SK-N-SH (cell line): Measurements from ENCODE around the gene TBX6. TPM values are rescaled to one million over a fixed set of nuclear protein-coding genes. Genes with fewer than 3 reads are reported as not detected.

Source experiments
- CTCF ChIA-PET: fragments of 300-600, 350-600 bp; formaldehyde crosslinking; extraction: SDS; loops from one replicate; lab custom pipeline; 2021; lab: Yijun Ruan, JAX
- POLR2A ChIA-PET: fragments of 350-600 bp; sonication (Branson Sonifier 250); formaldehyde crosslinking; extraction: SDS; loops from one replicate; lab custom pipeline; 2020; ENCODE audit warnings: antibody characterized with exemption, inconsistent platforms; lab: Yijun Ruan, JAX
- DNase-seq: peaks from one replicate; pipeline ENCODE4 v3.0.0; 2012
- H2AFZ ChIP-seq: fragments of 200-600 bp; sonication (generic); 2 replicates; pipeline ENCODE4 v1.8.1; 2016; ENCODE audit warnings: antibody characterized with exemption, mild to moderate bottlenecking, low read depth
- H3F3A ChIP-seq: fragments of 200-600 bp; sonication (generic); replicated peaks from 2 replicates; pipeline ENCODE3; 2016; ENCODE audit warnings: antibody characterized with exemption, mild to moderate bottlenecking; ENCODE audit not compliant: insufficient read depth
- H3K27ac ChIP-seq, 2 experiments: fragments of 200-500 bp in 1 of 2; fragments of 200-600 bp in 1 of 2; sonication (Bioruptor generic) in 1 of 2; sonication (generic), shearing (Covaris generic) in 1 of 2; 2 replicates each; pipeline versions ENCODE4 v1.5.1 to v1.6.1; 2014 to 2016; ENCODE audit warnings: low read depth in 2 of 2, inconsistent platforms in 1 of 2, low read length in 1 of 2, mild to moderate bottlenecking in 1 of 2, mixed read lengths in 1 of 2
- H3K27me3 ChIP-seq: fragments of 200-600 bp; sonication (generic), shearing (Covaris generic); 2 replicates; pipeline ENCODE4 v1.6.1; 2016; ENCODE audit warnings: mixed run types; ENCODE audit not compliant: insufficient read depth
- H3K36me3 ChIP-seq, 2 experiments: fragments of 200-500 bp in 1 of 2; fragments of 200-600 bp in 1 of 2; sonication (Bioruptor generic) in 1 of 2; sonication (generic) in 1 of 2; replicated peaks in 1 of 2; 2 replicates each; pipeline versions ENCODE3 to v1.5.1; 2014 to 2016; ENCODE audit warnings: low read length in 1 of 2, mild to moderate bottlenecking in 1 of 2; ENCODE audit not compliant: insufficient read depth in 2 of 2, control insufficient read depth in 1 of 2
- H3K4me1 ChIP-seq, 2 experiments: fragments of 200-500 bp in 1 of 2; fragments of 200-600 bp in 1 of 2; sonication (Bioruptor generic) in 1 of 2; sonication (generic), shearing (Covaris generic) in 1 of 2; 2 replicates each; pipeline versions ENCODE4 v1.5.1 to v1.6.1; 2014 to 2016; ENCODE audit warnings: low read depth in 1 of 2, low read length in 1 of 2, mixed run types in 1 of 2; ENCODE audit not compliant: insufficient read depth in 2 of 2, control insufficient read depth in 1 of 2
- H3K4me2 ChIP-seq: fragments of 200-600 bp; sonication (generic), shearing (Covaris generic); 2 replicates; pipeline ENCODE4 v1.6.1; 2017; ENCODE audit warnings: mixed run types
- H3K4me3 ChIP-seq, 2 experiments: fragments of 200-500 bp in 1 of 2; fragments of 200-600 bp in 1 of 2; sonication (Bioruptor generic) in 1 of 2; sonication (generic), shearing (Covaris generic) in 1 of 2; 2 replicates each; pipeline versions ENCODE4 v1.5.1 to v1.8.1; 2014 to 2016; ENCODE audit warnings: low read depth in 2 of 2, inconsistent platforms in 1 of 2, low read length in 1 of 2, mild to moderate bottlenecking in 1 of 2, mixed read lengths in 1 of 2, moderate library complexity in 1 of 2
- H3K79me2 ChIP-seq: fragments of 200-600 bp; sonication (generic); 2 replicates; pipeline ENCODE4 v1.8.1; 2017; ENCODE audit warnings: mild to moderate bottlenecking; ENCODE audit not compliant: insufficient read depth
- H3K9ac ChIP-seq: fragments of 200-600 bp; sonication (generic); 2 replicates; pipeline ENCODE4 v1.6.1; 2017; ENCODE audit warnings: mixed run types
- H3K9me2 ChIP-seq: fragments of 200-600 bp; sonication (generic); 2 replicates; pipeline ENCODE4 v1.6.1; 2017; ENCODE audit warnings: mixed run types
- H3K9me3 ChIP-seq: fragments of 200-600 bp; sonication (generic); 2 replicates; pipeline ENCODE4 v1.6.1; 2017; ENCODE audit warnings: mixed run types, mild to moderate bottlenecking, moderate library complexity
- H4K20me1 ChIP-seq: fragments of 200-600 bp; sonication (generic); 2 replicates; pipeline ENCODE4 v1.6.1; 2017; ENCODE audit warnings: mild to moderate bottlenecking, mixed run types; ENCODE audit not compliant: insufficient read depth
- EP300 ChIP-seq, 2 experiments: IDR thresholded peaks; 2 replicates each; pipeline versions ENCODE4 v1.4.0 to v1.6.1; 2012; ENCODE audit warnings: borderline replicate concordance in 1 of 2, low read depth in 1 of 2, low read length in 1 of 2
- EZH2phosphoT487 ChIP-seq: fragments of 200-600 bp; sonication (generic); IDR thresholded peaks from 2 replicates; pipeline ENCODE4 v1.6.1; 2017; ENCODE audit warnings: low read depth, mixed run types, mild to moderate bottlenecking, antibody characterized with exemption, moderate library complexity, borderline replicate concordance
- MXI1 ChIP-seq: IDR thresholded peaks from 2 replicates; pipeline ENCODE4 v1.6.1; 2012; ENCODE audit warnings: mild to moderate bottlenecking, low read depth, low read length, improper control_type of control experiment
- NRF1 ChIP-seq: IDR thresholded peaks from 2 replicates; pipeline ENCODE4 v1.6.1; 2012; ENCODE audit warnings: low read depth, mild to moderate bottlenecking, low read length
- PBX3 ChIP-seq: IDR thresholded peaks from 2 replicates; pipeline ENCODE4; 2012
- RAD21 ChIP-seq: IDR thresholded peaks from 2 replicates; pipeline ENCODE4 v1.6.1; 2012; ENCODE audit warnings: mild to moderate bottlenecking, low read length
- RCOR1 ChIP-seq: fragments of 150-350 bp; IDR thresholded peaks from 2 replicates; pipeline ENCODE4 v1.6.1; 2017; ENCODE audit warnings: antibody characterized with exemption, low read length
- SMC3 ChIP-seq: IDR thresholded peaks from 2 replicates; pipeline ENCODE4 v1.6.1; 2012; ENCODE audit warnings: low read depth, low read length, improper control_type of control experiment
- USF1 ChIP-seq: IDR thresholded peaks from 2 replicates; pipeline ENCODE4 v1.4.0; 2012; ENCODE audit warnings: low read depth, borderline replicate concordance
- ZBTB33 ChIP-seq: IDR thresholded peaks from 2 replicates; pipeline ENCODE4 v1.4.0; 2012; ENCODE audit warnings: low read depth, borderline replicate concordance
- WGBS: methylation state at CpG from one replicate; pipeline ENCODE4 v1.1.6; 2017; ENCODE audit warnings: low lambda C conversion rate; 5-methylcytosine and 5-hydroxymethylcytosine counted together
- polyA plus RNA-seq, 3 experiments: library from polyadenylated mRNA; depleted of rRNA; stranded (reverse); fragments of >200 nt; gene quantifications; 2 replicates each; pipeline ENCODE4 v1.2.3, GENCODE V29; 2012

TBX6 gene
- polyA plus RNA-seq, 1 of the 3 experiments (the other 2 are of a cell fraction) = 0.18 TPM

GRCh38 chr16:30063893-30064728, 27.6 kb downstream of the TBX6 start:
- TF ChIP-seq ZBTB33 (no peak), NRF1 (no peak), MXI1 (peak; percentile 12; the same call in 1 of the 2 replicates), SMC3 (no peak), PBX3 (no peak), USF1 (peak; percentile 78), EZH2phosphoT487 (no peak), RCOR1 (no peak), RAD21 (peak; percentile 21; the same call in 1 of the 2 replicates), EP300 (IDR thresholded peaks at IDR 0.05; ENCODE audit: borderline replicate concordance in 1 of 2, low read depth in 1 of 2, low read length in 1 of 2) (no peak)
- H3K79me2 ChIP-seq = peaks cover 55% of the 10 kb centered on the region
- peaks cover 20 to 38% of the 10 kb centered on the region in 2 experiments for H3K36me3 ChIP-seq
- peak overlapping the region; percentile 98 to 99 for H3K27ac ChIP-seq
- H3K9ac ChIP-seq = peak overlapping the region; percentile 85
- no peaks in the 10 kb centered on the region for H3K9me2 ChIP-seq
- peaks cover 31% of the 10 kb centered on the region for H4K20me1 ChIP-seq
- H3K4me3 ChIP-seq = peak overlapping the region; percentile 56 to 92
- H3F3A ChIP-seq = peaks cover 27% of the 10 kb centered on the region
- H3K4me2 ChIP-seq = peak overlapping the region; percentile 99
- no peaks in the 10 kb centered on the region for H3K27me3 ChIP-seq
- POLR2A ChIA-PET = interaction anchor here (0.5 to 5.1 kb wide), 10 partner anchors 9 to 143 kb away, joined by 3 to 57 read pairs (median 4); partner anchors contain the start of genes PPP4C, TAOK2 and TBX6
- peaks cover 31 to 42% of the 10 kb centered on the region in 2 experiments for H3K4me1 ChIP-seq
- CTCF ChIA-PET = interaction anchor here (0.9 to 6.7 kb wide), 7 partner anchors 9 to 73 kb away, joined by 3 to 68 read pairs (median 5); partner anchors contain the start of gene TBX6
- WGBS = 29% methylated on average over 20 of the region's 27 CpGs
- no peaks in the 10 kb centered on the region for H3K9me3 ChIP-seq
- DNase-seq = peak; percentile 76
- no peak overlapping the region for H2AFZ ChIP-seq
